ENCODE results near the gene ENG.
A peak's percentile ranks its signal among the peaks of the same experiment; 100 is the strongest.
"Not testable (repeated sequence)": the region's sequence is repeated elsewhere in the genome, so short reads cannot be mapped to it uniquely, and the experiment has no call there.

ENG gene

DNA sequence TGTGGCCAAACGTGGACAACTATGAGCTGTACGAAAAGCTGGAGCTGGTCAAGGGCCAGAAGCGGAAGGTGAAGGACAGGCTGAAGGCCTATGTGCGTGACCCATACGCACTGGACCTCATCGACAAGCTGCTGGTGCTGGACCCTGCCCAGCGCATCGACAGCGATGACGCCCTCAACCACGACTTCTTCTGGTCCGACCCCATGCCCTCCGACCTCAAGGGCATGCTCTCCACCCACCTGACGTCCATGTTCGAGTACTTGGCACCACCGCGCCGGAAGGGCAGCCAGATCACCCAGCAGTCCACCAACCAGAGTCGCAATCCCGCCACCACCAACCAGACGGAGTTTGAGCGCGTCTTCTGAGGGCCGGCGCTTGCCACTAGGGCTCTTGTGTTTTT lies 65.3 kb downstream of the ENG start:
- no peak for DNase-seq

DNA sequence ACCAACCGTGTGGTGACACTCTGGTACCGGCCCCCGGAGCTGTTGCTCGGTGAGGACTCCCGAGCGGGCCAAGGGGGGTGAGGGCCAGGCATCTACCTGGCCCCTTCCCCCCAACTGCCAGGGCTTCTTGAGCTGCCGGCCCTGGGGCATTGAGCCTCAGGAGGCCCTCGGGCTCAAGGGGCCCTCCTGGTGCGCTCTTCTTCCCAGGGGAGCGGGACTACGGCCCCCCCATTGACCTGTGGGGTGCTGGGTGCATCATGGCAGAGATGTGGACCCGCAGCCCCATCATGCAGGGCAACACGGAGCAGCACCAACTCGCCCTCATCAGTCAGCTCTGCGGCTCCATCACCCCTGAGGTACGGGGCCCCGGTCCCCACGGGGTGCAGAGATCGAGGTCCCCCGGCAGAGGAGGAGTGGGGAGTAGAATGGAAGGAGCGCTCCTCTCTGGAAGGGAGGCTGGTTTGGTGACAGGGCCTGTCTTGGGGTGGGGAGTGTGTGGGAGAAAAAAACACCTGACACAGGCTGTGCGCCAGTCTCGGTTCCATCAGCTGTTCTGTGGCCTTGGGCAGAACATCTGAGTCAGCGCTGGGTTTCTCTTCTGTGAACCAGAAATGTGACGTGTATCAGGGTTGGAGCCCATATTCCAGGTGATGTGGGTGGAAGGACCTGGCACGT lies 66.0 kb downstream of the ENG start:
- no peak for DNase-seq

DNA sequence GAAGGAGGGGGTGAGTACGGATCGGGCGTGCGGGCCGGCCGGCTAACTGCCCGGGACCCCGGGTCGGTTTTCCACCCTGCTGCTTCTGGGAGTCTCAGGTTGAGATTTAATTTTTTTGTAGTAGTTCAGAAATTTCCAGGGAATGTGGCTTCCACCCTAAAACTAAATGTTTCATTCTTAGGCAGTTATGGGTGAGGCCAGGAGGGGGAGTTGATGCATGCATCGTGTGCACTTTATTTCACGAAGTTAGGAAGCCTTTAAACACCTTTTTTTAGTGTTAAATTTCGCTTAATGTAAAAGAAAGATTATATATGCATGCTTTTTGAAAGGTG lies 67.7 kb downstream of the ENG start:
- DNase-seq, result no peak

DNA sequence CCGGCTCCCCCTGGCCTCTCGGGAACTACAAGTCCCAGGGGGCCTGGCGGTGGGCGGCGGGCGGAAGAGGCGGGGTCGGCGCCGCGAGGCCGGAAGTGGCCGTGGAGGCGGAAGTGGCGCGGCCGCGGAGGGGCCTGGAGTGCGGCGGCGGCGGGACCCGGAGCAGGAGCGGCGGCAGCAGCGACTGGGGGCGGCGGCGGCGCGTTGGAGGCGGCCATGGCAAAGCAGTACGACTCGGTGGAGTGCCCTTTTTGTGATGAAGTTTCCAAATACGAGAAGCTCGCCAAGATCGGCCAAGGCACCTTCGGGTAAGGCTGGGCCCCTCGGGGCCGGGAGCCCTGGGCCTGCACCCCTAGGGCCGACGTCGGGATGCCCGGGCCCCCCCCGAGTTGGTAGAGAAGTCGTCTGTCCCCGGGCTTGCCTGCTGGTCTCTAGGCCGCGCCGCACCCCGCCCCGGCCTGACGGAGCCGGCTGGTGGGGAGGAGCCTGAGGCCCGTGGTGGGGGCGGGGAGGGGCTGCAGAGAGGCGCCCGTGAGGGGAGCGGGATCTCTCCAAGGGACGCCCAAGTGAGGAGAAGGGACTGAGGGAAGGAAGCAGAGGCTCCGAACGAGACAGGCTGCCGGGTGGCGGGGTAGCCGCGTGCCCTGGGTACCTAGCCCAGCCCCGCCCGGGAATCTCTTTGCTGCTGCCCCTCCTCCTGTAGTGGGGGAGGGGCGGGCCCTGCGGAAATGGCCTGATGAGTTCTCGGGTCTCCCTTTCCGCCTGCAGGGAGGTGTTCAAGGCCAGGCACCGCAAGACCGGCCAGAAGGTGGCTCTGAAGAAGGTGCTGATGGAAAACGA lies 68.3 kb downstream of the ENG start, which contains the start of gene CDK9:
TSS of gene CDK9 (plus strand) at position 102 of the 840 bp plus-strand sequence. CDS start at position 217, 115 bp downstream.
- peak; percentile 96 for DNase-seq

DNA sequence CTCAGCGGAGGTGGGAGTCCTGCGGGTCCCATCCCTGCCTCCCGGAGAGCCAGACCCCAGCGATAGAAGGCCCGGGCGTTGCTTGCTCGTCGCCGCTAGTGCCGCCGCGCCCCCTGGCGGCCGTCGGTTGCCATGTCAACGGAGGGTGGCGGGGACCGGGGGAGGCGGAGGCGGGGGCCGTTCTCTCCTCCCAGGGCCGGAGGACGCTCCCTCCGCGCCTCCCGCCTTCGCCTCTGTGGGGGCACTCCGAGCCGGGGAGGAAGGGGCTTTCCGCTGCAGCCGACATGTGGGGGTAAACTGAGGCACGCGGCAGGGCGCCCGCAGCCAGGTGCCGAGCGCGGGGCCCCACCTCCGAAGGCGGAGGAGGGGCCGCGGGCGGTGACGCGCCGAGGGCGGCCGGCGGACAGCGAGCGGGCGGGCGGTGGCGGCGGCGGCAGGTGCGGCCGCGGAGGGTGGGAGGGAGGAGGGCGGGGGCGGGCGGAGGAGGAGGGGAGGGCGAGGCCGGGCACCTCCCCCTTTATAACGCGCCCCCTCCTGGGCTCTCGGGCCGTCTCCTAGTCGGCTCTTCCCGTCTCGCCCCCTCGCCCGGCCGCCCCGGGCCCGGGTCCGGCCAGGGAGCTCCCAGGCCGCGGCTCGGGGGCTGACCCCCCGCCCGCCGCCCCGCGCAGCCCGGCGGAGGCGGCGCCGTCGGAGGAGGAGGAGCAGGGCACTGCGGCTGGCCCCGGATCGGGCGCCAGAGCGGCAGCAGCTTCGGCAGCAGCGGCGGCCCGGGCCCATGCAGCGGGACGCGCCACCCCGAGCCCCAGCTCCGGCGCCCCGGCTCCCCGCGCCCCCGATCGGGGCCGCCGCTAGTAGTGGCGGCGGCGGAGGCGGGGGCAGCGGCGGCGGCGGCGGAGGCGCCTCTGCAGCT lies 69.2 kb downstream of the ENG start:
- DNase-seq, result peak; percentile 91

DNA sequence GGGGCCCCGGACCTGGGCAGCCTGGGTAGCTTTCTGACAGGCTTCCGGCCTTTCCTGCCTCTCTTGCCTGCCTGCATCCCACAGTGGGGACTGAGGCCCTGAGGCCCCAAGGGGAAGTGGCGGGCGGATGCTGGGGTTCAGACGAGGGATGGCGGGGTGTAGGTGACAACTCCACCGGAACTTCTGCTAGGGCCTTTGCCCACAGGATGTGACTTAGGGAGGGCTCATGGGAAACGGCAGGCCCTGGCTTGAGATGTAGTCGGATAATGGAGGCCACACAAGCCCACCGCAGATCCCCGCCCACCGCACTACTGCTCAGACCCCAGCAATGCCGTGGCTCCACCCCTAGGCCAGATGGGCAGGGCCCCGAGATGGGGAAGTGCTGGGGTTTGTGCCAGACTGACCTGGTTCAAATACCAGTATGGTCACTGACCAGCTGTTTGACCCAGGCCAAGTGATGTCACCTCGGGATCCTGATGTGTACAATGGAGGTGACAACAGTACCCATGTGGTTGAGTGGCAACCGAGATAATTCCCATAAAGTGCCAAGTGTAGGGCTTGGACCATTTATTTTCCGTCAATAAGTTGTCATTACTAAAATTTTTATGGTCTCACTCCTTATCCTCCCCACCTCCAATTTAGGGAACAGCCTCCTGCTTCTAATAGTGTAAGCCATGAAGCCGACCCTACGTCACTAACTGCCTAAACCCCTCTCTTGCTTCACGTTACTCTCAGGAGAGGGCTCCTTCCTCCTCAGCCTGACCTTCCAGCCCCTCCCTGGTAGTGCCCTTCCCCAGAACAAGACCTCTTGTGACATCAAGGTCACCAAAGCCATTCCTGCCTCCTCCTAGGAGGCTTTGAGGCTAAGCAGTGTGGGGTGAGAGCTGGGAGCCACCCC lies 71.1 kb downstream of the ENG start:
- no peak for DNase-seq

DNA sequence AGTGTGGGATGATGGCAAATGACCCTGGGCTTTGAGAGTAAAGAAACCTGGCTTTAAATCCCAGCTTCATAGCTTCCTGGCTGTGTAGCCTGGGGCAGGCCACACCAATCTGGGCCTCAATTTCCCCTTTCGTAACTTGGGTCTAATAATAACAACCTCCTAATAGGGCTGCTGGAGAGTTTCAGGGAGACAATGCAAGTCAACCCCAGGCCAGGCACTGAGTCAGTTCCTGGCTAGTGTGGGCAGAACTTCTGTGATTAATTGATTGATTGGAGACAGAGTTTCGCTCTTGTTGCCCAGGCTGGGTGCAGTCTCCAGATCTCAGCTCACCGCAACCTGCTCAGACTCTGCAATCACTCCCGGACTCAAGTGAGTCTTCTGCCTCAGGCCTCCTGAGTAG lies 72.7 kb downstream of the ENG start:
- DNase-seq, result no peak

DNA sequence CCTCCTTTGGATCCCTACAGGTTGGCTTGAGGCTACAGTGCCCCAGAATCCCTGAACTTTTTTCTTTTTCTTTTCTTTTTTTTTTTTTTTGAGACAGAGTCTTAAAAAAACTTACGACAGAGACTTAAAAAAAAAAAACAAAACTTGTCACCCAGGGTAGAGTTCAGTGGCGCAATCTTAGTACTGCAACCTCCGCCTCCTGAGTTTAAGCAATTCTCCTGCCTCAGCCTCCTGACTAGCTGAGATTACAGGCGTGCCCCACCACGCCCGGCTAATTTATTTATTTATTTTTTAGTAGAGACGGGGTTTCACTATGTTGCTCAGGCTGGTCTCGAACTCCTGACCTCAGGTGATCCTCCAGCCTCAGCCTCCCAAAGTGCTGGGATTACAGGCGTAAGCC lies 73.5 kb downstream of the ENG start:
- DNase-seq, result not testable (repeated sequence)

DNA sequence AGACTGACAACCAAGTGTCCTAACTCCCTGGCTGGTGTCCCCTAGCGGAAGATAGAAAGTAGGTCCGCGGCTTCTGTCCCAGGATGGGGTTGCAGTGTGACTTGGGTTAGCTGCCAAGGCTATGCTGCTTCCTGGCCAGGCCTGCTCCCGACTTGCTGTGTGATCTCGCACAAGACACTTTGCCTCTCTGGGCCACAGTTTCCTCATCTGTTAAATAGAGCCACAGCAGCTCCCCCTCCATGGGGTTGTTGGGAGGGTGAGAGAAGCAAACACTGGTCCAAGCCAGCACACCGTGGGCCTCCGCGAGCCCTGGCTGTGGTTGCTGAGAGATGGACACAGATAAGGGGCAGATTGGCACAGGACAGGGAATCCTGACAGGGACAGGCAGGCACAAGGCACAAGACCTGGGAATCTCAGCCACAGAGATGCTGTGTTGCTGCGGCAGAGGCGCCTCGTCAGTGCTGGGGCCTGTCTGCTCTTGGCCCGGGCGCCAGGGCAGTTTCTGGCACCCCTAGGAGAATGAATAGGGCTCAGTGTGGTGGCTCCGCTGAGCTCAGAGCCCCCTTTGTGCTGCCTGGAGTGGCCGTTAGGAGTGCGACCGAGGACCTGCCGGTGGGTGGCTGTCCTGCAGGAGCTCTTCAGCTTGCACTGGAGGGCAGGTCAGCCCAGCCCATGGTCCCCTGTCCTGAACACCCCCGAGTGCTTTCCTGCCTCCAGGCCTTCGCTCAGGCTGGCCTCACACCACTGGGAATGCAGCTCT lies 74.2 kb downstream of the ENG start:
- DNase-seq, result peak; percentile 30

DNA sequence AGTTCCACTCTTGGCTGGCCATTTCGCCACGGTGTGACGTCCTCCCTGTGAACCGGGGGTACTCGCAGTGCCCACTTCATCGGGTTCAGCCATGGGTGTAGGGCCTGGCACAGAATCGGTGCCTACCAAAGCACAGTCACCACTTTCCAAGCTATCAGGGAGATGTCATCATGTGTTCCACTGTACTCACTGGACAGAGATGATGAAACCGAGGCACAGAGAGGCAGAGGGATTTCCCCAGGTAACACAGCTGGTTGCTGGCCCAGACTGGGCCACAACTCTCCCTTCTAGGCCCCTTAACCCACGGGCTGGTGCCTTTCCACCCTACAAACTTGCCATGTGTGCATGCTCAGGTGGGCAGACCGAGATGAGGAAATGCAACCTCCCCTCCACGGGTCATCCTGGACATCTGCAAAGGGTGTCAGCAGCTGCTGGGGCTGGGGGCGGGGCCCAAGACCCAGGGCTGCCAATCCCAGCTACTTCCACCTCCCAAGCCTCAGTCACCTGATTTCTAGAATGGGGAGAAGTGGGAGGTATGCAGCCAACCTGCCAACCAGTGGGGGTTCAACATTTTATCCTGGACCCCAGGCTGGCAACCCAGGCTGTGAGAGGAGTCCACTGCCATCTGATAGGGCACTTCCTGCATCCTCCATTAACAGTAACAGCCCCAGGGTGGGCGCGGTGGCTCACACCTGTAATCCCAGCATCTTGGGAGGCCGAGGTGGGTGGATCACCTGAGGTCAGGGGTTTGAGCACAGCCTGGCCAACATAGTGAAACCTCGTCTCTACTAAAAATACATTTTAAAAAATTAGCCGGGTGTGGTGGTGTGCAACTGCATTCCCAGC lies 75.1 kb downstream of the ENG start:
- DNase-seq, result peak; percentile 96

DNA sequence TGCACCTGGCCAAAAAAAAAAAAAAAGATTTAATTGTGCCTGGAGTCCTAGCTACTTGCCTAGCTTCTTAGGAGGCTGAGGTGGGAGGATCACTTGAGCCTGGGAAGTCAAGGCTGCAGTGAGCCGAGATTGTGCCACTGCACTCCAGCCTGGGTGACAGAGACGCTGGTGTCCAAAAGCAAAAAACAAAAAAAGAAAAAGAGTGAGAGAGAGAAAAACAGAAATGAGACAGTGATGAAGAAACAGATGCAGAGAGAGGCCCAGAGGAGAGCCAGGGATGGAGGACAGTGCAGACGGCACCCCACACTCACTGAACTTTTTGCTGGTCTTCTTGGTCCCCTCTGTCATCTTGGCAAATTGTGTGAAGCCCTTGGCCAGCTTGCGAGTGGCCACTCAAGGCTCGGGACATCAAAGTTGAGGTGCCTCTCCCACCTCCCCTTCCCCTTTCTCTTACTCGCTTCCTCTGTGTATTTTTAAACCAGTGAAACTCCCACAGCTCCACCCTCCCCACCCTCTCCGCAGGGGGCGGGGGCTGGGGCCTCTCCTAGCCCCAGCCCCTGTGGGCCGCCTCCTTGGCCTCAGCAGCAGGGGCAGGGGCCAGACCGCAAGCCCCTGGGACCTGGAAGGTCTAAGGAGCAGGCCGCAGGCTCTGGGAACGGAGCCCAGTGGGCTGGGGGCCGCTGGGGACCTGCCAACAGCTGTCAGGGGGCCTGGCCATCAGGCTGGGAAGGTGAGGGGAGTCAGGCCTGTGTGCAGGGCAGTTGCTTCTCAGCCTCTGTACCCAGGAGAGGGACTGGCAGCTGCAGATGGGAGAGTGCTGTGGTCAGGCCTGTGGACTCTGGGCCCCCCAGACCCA lies 76.0 kb downstream of the ENG start, which contains the start of gene SH2D3C:
TSS of gene SH2D3C (minus strand) at position 387 of the 856 bp plus-strand sequence. CDS start at position 348, 39 bp downstream.
- DNase-seq, result peak; percentile 82

DNA sequence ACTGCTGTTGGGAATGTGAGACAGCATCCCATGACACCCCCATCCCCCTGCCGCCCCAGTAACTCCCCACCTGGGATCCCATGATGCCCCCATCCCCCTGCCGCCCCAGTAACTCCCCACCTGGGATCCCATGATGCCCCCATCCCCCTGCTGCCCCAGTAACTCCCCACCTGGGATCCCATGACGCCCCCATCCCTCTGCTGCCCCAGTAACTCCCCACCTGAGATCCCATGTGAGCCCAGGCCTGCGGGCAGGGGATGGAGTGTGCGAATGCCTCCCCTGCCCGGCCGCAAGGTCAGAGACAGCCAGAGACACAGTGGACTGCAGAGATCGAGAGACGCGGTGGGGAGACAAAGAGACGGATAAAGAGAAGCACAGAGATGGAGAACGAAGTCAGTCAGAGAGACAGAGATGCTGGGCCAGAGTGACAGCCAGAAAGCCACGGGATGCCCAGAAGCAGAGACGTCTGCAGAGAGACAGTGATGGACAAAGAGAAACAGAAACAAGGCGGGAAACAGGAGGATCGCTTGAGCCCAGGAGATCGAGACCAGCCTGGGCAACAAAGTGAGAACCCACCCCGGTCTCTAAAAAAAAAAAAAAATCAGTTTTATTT lies 77.0 kb downstream of the ENG start:
- DNase-seq, result peak; percentile 43

DNA sequence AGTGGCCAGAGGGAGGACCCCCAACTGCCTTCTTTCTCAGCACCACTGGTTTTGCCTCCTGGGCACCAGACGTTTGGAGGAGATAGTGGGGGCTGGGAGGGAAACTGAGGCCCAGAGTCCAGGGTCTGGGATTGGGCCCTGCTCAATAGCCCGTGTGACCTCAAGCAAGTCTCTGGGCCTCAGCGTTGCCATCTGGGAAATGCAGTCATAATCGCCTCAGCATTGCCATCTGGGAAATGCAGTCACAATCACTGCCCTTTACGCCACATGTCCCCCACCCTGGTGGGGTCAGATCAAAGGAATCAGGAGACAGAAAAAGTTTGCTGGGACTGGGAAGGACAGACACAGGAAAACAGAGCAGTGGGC lies 77.6 kb downstream of the ENG start:
- peak; percentile 69 for DNase-seq

DNA sequence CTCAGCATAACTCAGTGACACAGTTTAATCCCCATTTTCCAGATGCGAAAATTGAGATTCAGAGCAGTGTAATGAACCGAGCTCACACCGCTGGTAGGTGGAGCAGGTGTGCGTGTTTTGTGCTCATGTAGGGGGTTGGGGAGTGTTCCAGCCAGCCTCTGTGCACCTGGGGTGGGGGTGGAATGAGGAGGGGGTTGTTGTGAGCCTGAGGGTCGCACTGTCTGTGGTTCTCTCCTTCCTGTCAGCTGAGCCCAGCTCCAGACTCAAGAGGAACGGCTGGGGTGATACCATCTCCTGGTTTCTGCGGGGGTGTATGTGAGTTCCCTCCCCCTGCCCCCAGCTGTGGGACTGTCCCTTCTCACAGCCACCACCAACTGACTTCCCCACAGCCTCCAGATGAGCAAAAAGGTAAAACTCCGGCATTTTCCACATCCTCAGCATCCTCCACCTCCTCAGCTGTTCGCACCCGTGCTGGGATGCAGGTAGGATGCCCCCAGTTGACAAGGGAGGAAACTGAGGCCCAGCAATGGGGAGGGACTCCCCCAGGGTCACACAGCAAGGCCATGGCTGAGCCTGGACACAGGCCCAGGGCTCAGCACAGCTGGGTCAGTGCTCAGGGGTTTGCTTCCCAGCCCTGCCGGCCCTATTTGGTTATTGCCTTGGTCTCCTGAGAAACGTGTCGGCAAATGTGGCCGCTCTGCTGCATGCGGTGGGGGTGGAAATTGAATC lies 78.1 kb downstream of the ENG start:
- peak; percentile 97 for DNase-seq

DNA sequence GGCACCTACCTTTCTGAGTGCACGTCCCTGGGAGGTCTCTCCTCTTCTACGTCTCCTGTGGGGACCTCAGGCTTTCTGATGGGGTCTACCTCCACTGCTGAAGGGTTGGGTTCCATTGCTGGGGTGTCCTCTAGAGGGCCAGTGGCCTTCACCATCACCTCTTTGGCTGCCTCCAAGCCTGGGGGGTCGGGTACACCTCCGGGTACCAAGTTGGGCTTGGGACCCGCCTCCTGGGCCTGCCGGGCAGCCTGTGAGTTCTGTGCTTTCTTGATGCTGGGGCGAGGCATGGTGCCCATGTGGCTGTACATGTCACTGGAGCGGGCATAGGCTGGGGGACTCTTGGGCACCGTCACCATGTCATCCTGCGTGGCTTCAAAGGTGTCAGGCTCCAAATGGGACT lies 80.5 kb downstream of the ENG start:
- no peak for DNase-seq

DNA sequence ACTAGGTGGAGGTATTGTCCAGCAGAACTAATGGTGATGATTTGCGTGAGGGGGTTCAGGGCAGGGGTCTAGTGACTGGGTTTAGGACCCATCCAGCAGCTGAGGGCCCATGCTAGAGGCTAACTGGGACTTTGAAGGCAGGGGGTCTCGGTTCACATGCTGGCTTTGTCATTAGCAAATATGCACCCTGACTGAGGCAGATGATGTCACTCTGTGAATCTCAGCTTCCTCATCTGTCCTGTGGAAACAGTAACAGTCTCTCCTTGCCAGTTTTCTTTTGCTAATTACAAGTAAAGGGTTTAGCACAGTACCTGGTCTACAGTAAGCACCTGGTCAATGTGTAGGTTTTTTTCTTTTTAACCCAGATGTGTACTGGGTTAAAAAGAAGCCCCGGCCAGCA lies 81.2 kb downstream of the ENG start:
- no peak for DNase-seq

DNA sequence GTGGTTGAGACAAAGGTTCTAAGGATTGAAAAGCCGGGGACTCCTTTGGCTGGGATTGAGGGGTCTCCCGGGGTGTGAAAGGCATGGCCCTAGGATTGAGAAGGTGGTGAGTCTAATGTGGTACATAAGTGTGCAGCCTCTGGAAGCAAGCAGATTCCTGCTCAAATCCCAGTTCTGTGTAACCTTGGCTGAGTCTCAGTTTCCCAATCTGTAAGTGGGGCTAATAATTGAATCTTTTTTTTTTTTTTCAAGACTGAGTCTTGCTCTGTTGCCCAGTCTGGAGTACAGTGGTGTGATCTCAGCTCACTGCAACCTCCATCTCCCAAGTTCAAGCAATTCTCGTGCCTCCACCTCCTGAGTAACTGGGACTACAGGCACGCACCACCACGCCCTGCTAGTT lies 81.9 kb downstream of the ENG start:
- DNase-seq, result no peak

DNA sequence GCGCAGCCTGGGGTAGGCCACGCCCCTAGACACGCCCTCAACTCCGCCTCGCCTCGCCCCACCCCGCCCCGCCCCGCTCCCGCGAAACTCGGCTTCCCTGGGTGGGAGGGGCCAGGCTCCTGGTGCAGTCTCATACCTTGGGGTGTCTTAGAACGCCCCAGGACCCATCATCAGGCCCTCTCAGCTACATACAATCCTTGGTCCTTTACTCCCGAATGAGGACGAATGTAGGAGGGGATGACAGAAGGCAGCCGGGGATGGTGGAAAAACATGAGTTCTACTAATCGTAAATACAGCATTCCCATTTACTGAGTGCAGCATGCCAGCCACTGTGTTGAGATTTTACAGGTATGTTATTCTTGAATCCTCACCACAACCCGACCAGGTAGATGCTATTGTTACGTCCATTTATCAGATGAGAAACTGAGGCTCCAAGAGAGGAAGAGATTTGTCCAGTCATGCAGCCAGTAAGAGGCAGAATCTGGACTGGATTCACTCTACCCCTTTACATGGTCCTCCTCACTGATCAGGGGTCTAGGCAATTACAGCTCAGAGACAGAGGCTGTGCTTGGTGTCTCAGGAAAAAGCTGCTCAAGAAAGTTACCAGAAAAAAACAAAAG lies 82.8 kb downstream of the ENG start:
- DNase-seq, result no peak
